Adrenal gland (tissue), 12 donors: ENCODE measurements around the gene MEIS3. TPM values are rescaled to one million over a fixed set of nuclear protein-coding genes. Genes with fewer than 3 reads are reported as not detected.

ENCODE experiments used
- DNase-seq, 7 donors: peaks; one replicate each; pipeline ENCODE4 v3.0.0-alpha.2; 2019 to 2020
- H3K27ac ChIP-seq, 5 donors: fragments of 200-600 bp; sonication (generic) in 4 of 5; 1 replicate in 3 of 5; 2 replicates in 2 of 5; pipeline versions ENCODE4 v1.5.1 to v1.8.0; 2016 to 2020; ENCODE audit warnings: mild to moderate bottlenecking in 1 of 5
- H3K27me3 ChIP-seq: fragments of 200-600 bp; 2 replicates; pipeline ENCODE4 v1.8.0; 2021
- H3K36me3 ChIP-seq, 2 donors: fragments of 200-600 bp; replicated peaks in 1 of 2; 1 replicate in 1 of 2; 2 replicates in 1 of 2; pipeline versions ENCODE4 v1.5.1 to v1.8.0; 2018 to 2022
- H3K4me1 ChIP-seq, 2 donors: fragments of 200-600 bp; replicated peaks in 1 of 2; 1 replicate in 1 of 2; 2 replicates in 1 of 2; pipeline versions ENCODE4 v1.5.1 to v1.8.0; 2018 to 2021
- H3K4me3 ChIP-seq, 4 donors: fragments of 200-600 bp; sonication (generic) in 3 of 4; one replicate each; pipeline ENCODE4 v1.5.1; 2016 to 2018
- H3K9me3 ChIP-seq, 3 donors: fragments of 200-600 bp; sonication (generic) in 1 of 3; replicated peaks in 1 of 3; 1 replicate in 2 of 3; 2 replicates in 1 of 3; pipeline versions ENCODE4 v1.5.1 to v1.8.0; 2016 to 2021
- CTCF ChIP-seq, 6 experiments: fragments of 450-650 bp in 4 of 6; fragments of 200-600 bp in 2 of 6; sonication (generic) in 1 of 6; IDR thresholded peaks; 1 replicate in 5 of 6; 2 replicates in 1 of 6; pipeline versions ENCODE4 v1.5.1 to v1.8.0; 2016 to 2021; ENCODE audit warnings: antibody characterized with exemption in 6 of 6, mild to moderate bottlenecking in 2 of 6, moderate library complexity in 1 of 6
- POLR2A ChIP-seq, 2 donors: fragments of 450-650 bp; IDR thresholded peaks; one replicate each; pipeline ENCODE4 v1.6.1; 2017; ENCODE audit warnings: antibody characterized with exemption in 2 of 2, mild to moderate bottlenecking in 2 of 2, moderate library complexity in 1 of 2
- WGBS, 4 donors: extraction: QIAGEN DNeasy Blood & Tissue Kit in 2 of 4; methylation state at CpG; one replicate each; pipeline versions ENCODE4 v1.1.5 to v1.1.7; 2013 to 2017; 5-methylcytosine and 5-hydroxymethylcytosine counted together
- intact Hi-C, 2 donors: fragments of 100-400 bp; cut with DNase I; formaldehyde crosslinking; loops; one replicate each; pipeline versions ENCODE4 v1.14.1 to v1.15.0; 2022 to 2023
- polyA plus RNA-seq, 3 donors: library from polyadenylated mRNA; stranded (reverse); fragments of 200-250 nt in 2 of 3; fragments of 350-450 nt in 1 of 3; fragmentation: Illumina TruSeq in 1 of 3; extraction: RNeasy Lipid Tissue Mini Kit (QIAGEN cat#74804) in 1 of 3; gene quantifications; one replicate each; pipeline ENCODE4 v1.2.3, GENCODE V29; 2013 to 2014
- total RNA-seq, 9 donors: library from RNA; depleted of rRNA in 4 of 9; stranded (reverse); fragments of >200 nt in 4 of 9; fragments of 120-200 nt in 1 of 9; fragmentation: NEBNext Ultra II Directional in 1 of 9; extraction: Animal tissue kit (Norgen Biotek cat#: 25700) in 1 of 9; gene quantifications; one replicate each; pipeline versions ENCODE4 v1.1.0 to v1.2.4, GENCODE V29; 2013 to 2023
- donor health status: healthy with polysubstance abuse.
- donor health status: Bipolar disorder and iron deficiency.
- donor health status: DM: yes; HTN: yes; CAD: no.
- donor health status: DM: no; HTN: no; CAD: no.
- donor health status: DM: no; HTN: no; CAD: no.
- donor health status: DM: yes; HTN: yes; CAD: no.

The MEIS3 gene
- total and polyA plus RNA-seq, 12 donors: 2.1 to 15.5 (median 5.1) TPM

GRCh38 chr19:47378246-47378645, 41.1 kb downstream of the MEIS3 start:
- Histone ChIP-seq H3K36me3 (peaks cover 0 to 80% of the 10 kb centered on the region in 2 donors), H3K9me3 (no peaks in the 10 kb centered on the region), H3K4me1 (peaks cover 0 to 10% of the 10 kb centered on the region in 2 donors), H3K27ac (no peak overlapping the region), H3K4me3 (no peak overlapping the region), H3K27me3 (no peaks in the 10 kb centered on the region)
- no peak for DNase-seq
- intact Hi-C loops: no loop called here
- TF ChIP-seq POLR2A (IDR thresholded peaks at IDR 0.05) (no peak), CTCF (IDR thresholded peaks at IDR 0.05) (no peak)
- WGBS, 4 donors: 95 to 99% (median 96%) methylated on average over 9 to 11 of the region's 11 CpGs

DNA sequence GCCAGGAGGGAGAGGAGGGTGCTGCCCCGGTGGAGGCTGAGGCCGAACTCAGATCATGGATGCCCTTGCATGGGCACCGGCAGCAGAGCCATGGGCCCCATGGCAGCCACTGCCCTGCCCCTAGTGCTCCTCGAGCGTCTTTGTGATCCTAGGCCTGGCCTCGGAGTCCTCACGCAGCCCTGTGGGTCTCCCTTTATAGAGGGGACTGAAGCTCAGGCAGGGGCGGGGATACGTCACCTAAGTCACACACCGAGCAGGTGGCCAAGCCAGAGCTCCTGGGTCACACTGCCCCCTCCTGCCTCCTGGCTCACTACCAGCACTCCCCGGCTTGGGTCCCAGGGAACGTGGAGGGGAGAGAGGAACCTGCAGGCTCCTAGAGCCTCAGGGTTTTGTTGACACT, 41.5 kb downstream of the MEIS3 start:
- Histone ChIP-seq H3K27ac (no peak overlapping the region), H3K4me3 (no peak overlapping the region), H3K36me3 (peaks cover 0 to 85% of the 10 kb centered on the region in 2 donors), H3K9me3 (no peaks in the 10 kb centered on the region), H3K27me3 (no peaks in the 10 kb centered on the region), H3K4me1 (peaks cover 0 to 10% of the 10 kb centered on the region in 2 donors)
- 82 to 100% (median 90%) methylated on average over 3 to 12 of the region's 12 CpGs for WGBS, 4 donors
- no peak for DNase-seq
- intact Hi-C loops: no loop called here
- no peak for TF ChIP-seq CTCF (IDR thresholded peaks at IDR 0.05)
- no peak for TF ChIP-seq POLR2A (IDR thresholded peaks at IDR 0.05)

DNA sequence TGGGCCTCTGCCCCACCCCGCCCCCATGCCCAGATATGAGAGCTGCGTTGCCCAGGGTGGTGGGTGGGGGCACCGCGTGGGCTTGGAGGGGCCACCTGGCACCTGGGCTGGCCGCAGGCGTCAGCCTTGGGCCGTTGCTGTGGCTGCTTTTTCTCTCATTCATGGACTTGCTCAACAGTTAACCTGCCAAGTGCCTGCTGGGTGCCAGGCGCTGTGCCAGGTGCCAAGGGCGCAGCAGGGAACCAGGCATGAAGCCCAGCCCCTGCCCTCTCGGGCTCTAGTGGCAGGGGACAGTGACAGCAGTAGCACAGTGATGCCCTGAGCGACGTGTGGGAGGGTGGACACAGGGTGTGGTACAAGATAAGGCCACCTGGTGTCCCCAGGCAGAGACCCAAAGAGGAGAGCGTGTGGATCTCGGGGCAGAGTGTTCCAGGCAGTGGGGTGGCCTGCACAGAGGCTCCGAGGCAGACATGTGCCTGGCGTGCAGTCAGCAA, 42.1 kb downstream of the MEIS3 start:
- DNase-seq: peak; percentile 37 to 73 (median 66)
- no peaks in the 10 kb centered on the region for H3K27me3 ChIP-seq
- intact Hi-C loops: no loop called here
- H3K4me3 ChIP-seq: no peak overlapping the region
- H3K4me1 ChIP-seq: peaks cover 0 to 10% of the 10 kb centered on the region in 2 donors
- no peaks in the 10 kb centered on the region for H3K9me3 ChIP-seq
- peak overlapping the region in 1 of 5 donors; percentile 12 for H3K27ac ChIP-seq
- WGBS, 4 donors: 58 to 72% (median 65%) methylated on average over 7 to 16 of the region's 16 CpGs
- TF ChIP-seq CTCF (IDR thresholded peaks at IDR 0.05) (peak in 1 of 6 experiments; percentile 11), POLR2A (IDR thresholded peaks at IDR 0.05) (no peak)
- H3K36me3 ChIP-seq: peaks cover 0 to 89% of the 10 kb centered on the region in 2 donors

DNA sequence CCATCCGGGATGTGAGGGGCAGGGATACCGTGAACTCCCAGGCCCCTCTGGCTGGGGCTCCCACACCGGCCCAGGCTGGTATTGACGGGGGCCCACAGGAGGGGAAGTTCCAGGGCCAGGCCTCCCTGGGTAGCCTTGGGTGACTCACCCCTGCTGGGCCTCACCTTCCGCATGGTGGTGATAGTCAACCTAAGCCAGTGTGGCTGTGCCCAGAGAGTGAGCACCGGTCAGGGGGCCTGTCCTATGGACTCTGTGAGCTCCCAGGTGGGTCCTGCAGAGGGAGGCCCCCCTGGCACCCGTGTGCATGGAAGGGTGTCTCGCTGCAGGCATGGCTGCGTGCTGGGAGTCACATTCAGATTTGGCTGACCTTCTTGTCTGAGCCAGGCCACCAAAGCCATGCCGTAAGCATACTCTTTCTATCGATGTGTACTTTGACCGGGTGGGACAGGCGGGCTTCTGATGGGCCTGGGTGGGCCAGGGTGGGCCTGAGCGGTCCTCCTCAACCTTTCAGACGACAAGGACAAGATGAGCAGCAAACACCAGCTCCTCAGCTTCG, 42.7 kb downstream of the MEIS3 start:
- 37 to 100% (median 67%) methylated on average over 1 to 16 of the region's 16 CpGs for WGBS, 4 donors
- TF ChIP-seq CTCF (IDR thresholded peaks at IDR 0.05) (no peak), POLR2A (IDR thresholded peaks at IDR 0.05) (no peak)
- DNase-seq: peak in 5 of 7 donors; percentile 55 to 70 (median 56)
- Histone ChIP-seq H3K36me3 (peaks cover 0 to 87% of the 10 kb centered on the region in 2 donors), H3K9me3 (no peaks in the 10 kb centered on the region), H3K4me3 (no peak overlapping the region), H3K27me3 (no peaks in the 10 kb centered on the region), H3K4me1 (peaks cover 0 to 10% of the 10 kb centered on the region in 2 donors), H3K27ac (peak overlapping the region in 1 of 5 donors; percentile 12)
- intact Hi-C loops: no loop called here
